Inflammatory macrophage (primary cell): Measurements from ENCODE around the gene PLD2.
"Not testable (repeated sequence)": the region's sequence is repeated elsewhere in the genome, so short reads cannot be mapped to it uniquely, and the experiment has no call there.

Experiments used
- DNase-seq, 2 donors: peaks; one replicate each; pipeline ENCODE4 v3.0.0-alpha.2; 2020 to 2022

Gene PLD2

GRCh38 chr17:4836221-4836620, 29.3 kb downstream of the PLD2 start:
- peak in 1 of 2 donors; percentile 11 for DNase-seq

DNA sequence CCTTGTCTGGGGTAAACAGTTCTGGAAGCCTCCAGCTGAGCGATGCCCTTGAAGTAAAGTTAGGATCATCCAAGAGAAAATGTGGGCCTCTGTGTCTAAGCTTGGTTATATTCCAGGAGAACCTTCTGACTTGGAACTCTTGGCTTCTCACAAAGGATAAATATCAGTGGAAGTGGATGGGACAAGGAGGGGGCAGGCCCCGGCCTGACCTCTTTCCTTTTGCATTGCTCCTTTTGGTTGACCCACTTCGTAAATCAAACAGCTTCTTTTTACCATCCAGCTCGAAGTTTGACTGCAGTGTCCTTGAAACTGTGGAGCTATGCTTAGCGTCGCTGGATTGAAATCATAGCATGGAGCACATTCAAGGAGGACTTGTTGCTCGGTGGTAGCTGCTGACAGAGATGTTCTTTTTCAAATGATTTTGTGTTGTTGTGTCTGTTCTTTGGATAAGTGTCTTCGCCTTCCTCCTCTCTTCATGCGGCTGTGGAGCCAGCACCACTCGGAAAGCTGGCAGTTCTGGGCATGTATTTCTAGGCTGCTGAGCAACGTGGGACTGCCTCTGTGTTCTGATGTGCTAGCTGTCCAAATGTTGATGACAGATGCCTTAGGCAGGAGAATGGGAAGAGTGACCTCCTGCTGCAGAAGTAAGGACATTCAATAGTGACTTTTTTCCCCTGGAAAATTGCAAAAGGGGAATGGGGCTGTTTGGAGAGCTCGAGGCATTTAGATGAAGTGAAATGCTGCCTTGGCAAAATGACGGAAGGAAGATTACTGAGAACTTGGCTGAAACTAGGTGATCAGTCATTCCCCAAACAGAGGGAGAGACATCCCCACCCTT, 30.7 kb downstream of the PLD2 start:
- DNase-seq, result no peak

DNA sequence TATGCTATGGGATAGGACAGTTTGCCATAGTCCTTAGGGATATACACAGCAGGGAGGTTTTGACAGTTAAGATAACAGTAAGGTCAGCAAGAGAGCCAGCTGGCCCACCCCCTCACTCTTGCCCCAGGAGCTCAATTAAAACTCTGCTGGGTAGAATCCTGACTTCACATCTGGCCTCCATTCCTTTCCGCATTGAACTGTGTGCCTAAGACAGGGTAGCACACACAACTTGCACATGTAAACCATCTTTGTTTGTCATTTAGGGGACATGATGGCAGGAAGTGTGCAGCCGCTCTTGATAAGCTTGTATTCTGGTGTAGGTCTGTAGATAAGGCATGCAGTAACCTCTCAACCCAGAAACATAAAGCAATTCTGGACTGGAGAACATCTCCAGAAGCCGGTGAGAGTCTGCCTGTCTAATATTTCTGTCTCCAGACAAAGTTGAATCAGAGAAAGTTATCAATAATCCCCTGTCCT, 31.4 kb downstream of the PLD2 start:
- DNase-seq, result no peak

DNA sequence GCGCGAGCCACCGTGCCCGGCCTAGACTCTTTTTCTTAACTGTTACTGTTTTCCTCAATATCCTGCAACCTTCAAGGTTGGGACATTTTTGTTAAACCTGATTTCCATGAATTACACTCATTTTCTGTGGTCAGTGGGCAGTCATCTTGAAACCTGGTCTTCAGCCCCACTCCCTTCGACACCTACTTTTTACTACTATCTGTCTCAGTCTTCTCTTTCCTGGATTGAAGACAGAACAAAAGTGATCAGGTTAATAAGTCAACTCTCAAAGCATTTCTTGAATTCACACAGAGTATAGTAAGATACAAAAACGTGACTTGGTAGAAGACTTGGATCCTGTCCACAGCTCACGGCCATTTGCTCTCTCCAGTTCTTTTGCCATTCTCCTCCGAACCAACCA, 32.3 kb downstream of the PLD2 start:
- DNase-seq, result no peak

DNA sequence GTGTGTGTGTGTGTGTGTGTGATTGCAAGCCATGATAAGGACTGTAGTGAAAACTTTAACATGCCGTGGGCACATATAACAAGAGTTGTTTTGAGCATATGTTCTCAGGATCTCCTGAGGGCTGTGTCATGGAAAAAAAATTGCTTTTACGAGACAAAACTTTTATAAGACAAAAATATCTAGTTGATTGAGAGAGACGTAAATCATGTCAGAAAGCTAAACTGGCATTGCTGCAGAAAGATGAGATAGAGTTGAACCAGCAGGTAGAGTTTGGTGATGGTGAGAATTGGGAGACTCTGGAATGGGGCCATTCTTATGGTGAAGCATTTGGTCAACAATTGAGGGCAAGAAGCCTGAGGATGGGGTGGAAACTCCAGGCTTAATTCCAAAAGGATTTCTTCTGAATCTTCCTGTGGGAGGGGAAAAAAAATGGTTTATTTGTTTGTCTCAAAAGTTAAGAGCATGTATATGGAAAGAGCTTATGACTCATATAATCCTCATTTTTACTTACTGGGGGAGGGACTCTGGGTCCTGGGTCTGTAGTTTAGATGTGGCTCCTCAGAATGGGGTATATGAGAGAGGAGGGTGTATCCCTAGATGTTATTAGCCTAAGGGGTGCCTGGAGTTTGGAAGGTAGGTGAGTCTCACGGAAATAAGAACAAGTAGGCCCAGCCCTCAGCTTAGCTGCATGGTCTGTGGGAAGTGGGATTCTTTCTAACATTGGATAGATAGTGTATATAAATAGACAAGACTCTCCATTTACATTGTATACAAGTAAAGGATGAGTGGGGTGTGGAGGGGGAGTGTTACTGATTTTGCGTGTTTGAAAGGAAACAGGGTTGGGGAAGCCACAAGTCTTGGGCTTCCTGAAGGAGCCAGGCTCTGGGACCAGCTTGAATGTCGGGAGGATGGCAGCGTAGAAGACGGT, 33.3 kb downstream of the PLD2 start:
- DNase-seq, result no peak

- no peak for DNase-seq
These were observed 33.9 kb downstream of the PLD2 start for GRCh38 chr17:4840893-4841242.

DNA sequence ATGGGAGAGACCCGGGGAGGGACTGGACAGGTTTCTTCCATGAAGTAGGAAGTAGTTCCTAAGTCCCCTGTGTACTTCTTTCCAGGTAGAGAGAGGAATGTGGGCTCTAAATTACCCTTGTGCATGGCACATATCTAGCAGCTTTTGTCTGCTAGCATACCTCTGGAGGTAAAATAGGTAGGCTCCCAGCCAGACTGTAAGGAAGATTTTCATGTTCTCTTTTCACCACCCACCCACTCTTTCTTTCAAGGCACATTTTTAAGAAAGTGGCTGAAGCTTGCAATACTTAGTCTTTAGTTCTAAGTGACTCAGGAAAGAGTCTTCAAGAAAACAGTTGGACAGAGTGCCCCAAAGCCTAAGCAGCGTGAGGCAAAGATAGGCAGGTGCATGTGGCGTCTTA, 35.4 kb downstream of the PLD2 start:
- DNase-seq, result no peak

- peak; percentile 28 to 67 for DNase-seq
These were observed 36.5 kb downstream of the PLD2 start for GRCh38 chr17:4843321-4844000.

DNA sequence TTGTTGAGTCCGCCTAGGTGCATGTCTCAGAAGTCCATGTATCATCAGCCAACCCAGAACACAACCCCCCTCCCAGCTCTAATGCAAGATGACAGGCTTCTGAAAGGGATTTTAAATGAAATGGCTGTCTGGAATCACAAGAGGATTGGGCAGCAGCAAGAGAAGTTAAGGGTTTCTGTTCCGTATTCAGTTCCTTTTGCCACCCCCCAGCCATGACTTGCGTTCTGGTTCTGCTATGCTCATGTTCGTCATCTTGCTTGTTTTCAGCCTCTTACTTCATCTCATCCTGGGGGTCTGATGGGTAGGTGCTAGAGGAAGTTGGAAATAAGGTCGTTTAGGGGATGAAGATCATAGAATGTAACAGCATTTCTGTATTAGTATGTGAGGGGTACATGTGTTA, 38.2 kb downstream of the PLD2 start:
- DNase-seq, result peak; percentile 89 to 90

DNA sequence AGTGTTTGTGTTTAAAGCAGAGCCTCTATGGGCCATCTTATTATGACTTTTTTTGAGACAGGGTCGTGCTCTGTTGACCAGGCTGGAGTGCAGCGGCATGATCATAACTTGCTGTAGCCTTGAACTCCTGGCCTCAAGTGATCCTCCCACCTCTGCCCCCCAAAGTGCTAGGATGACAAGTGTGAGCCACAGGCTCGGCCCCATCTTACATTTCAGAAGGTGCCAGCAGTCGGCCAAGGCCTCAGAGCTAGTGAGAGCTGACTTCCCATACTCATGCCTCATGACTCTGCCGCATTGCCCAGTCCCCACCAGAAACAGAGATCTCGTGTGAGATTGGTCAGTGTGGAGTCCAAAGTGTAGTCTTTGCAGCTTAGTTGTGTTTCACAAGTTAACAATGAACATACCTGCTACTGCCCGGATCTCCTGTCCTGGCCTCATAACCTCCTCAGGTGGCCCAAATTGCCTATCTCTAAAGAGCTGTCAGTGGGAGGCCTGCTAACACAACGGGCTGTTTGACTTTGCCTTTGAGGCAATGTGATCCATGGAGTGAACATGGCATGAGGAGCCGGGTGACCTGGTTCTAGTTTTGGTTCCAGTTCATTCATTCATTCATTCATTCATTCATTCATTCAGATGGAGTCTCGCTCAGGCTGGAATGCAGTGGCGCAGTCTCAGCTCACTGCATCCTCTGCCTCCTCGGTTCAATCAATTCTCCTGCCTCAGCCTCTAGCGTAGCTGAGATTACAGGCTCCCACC, 39.9 kb downstream of the PLD2 start:
- DNase-seq, result no peak

DNA sequence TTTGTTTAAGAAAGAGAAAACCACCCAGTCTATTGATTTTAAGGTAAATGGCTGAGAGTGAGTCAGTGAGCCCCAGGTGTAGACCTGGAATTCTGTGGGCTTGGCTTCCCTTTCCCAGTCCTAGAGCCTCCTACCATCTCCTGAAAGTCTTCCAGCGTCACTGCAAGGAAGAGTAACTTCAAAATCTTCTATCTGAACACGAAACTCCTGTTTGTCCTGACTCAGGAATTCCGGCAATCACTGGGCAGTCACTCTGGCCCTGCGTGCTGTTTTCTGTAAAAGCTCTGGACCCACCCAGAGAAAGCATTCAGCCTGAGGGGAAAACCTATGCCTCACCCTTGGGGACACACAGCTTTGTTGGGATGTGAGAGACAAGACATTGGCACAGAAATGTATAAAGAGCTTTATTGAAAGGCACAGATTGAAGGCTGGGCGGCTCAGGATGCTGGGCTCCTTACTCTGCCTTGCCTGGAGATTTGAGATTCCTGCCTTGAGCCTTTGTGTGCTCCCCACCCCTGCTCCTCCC, 42.1 kb downstream of the PLD2 start:
- no peak for DNase-seq

DNA sequence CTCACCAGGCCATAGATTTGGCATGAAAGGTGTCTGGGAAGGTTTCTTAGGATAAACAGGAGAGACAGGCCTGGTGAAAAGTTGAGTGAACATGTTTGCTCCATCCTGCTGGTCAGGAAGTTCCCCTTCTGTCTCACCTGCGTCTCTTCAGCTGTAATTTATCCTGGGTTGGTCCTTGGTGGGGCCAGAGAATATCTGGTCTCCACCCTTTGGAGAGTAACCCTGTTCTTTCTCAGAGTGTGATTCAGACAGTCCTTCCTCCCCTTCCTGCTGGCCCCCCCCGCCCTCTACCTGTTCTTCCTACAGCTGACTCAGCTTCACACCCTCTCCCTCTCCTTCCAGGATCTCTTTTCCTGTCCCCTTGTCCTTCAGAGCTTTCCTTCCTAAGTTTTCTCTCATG, 43.3 kb downstream of the PLD2 start:
- DNase-seq, result no peak

GRCh38 chr17:4851084-4851483, 44.1 kb downstream of the PLD2 start:
- no peak for DNase-seq

GRCh38 chr17:4852567-4853207, 45.7 kb downstream of the PLD2 start:
- DNase-seq, result no peak

DNA sequence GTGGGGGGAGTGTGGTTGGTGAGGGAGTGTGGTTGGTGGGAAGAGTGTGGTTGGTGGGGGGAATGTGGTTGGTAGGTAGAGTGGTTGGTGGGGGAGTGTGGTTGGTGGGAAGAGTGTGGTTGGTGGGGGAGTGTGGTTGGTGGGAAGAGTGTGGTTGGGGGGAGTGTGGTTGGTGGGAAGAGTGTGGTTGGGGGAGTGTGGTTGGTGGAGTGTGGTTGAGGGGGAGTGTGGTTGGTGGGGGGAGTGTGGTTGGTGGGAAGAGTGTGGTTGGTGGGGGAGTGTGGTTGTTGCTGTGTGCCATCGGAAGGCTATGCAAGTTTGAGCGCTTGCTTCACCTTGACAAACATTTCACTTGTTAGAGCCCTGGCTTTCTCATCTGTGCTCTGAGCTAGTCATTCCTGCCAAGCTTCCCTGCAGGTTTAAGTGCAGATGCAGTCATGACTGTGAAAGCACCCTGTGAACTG, 46.3 kb downstream of the PLD2 start:
- DNase-seq, result no peak

GRCh38 chr17:4854111-4854681, 47.2 kb downstream of the PLD2 start:
- DNase-seq, result no peak

GRCh38 chr17:4856271-4856936, 49.5 kb downstream of the PLD2 start:
- no peak for DNase-seq

GRCh38 chr17:4856937-4857314, 50.0 kb downstream of the PLD2 start:
- no peak for DNase-seq

GRCh38 chr17:4857347-4857746, 50.4 kb downstream of the PLD2 start:
- not testable (repeated sequence) for DNase-seq
